Measurements from ENCODE around the gene RRP9.

DNA sequence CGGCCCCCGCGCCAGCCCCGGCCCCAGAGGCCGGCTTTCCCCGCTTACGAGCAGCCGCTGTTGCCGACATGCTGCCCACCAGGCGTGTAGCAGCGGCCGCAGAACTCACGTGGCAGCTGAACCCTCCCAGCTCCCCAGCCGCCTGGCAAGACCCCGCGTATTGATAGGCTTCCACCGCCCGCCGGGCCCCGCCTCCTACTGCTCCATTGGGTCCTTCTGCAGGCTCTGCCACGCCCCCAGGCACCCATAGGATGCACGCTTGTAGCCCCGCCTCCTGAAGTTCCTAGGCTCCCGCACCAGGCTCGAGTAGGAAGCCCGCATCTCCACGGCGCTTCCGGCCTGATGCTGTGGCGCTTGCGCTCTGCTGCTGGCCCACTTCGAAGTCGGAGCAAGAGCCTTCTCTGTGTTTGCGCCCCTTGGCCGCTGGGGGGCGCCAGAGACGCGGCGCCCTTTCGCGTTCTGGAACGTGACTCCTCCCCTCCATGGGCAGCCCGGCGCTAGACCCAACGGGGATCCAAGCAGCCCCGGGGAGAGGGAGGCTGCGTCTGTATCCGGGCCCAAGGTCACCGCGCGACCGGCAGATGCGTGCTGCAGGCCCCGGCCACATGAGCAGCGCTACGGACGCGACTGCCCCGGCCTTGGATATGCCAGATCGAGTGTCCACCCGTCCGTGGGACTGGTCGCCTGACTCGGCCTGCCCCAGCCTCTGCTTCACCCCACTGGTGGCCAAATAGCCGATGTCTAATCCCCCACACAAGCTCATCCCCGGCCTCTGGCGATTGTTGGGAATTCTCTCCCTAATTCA, at the start of gene RRP9, which contains the start of gene PARP3:
- TF ChIP-seq, protein P1, sequence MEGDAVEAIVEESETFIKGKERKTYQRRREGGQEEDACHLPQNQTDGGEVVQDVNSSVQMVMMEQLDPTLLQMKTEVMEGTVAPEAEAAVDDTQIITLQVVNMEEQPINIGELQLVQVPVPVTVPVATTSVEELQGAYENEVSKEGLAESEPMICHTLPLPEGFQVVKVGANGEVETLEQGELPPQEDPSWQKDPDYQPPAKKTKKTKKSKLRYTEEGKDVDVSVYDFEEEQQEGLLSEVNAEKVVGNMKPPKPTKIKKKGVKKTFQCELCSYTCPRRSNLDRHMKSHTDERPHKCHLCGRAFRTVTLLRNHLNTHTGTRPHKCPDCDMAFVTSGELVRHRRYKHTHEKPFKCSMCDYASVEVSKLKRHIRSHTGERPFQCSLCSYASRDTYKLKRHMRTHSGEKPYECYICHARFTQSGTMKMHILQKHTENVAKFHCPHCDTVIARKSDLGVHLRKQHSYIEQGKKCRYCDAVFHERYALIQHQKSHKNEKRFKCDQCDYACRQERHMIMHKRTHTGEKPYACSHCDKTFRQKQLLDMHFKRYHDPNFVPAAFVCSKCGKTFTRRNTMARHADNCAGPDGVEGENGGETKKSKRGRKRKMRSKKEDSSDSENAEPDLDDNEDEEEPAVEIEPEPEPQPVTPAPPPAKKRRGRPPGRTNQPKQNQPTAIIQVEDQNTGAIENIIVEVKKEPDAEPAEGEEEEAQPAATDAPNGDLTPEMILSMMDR (IDR thresholded peaks at IDR 0.05 in 8 of 11, conservative IDR thresholded peaks at IDR 0.05 in 3 of 11): peak; percentile 100
- no peak for TF ChIP-seq POLR2A (IDR thresholded peaks at IDR 0.05)
